CD4-positive, alpha-beta T cell treated with Interleukin-17A for 4 hours (primary cell): Measurements from ENCODE around the gene NKIRAS2.

Source experiments
- DNase-seq: peaks from one replicate; pipeline ENCODE4 v3.0.0-alpha.2; 2020; ENCODE audit warnings: mixed read lengths

Gene NKIRAS2

DNA sequence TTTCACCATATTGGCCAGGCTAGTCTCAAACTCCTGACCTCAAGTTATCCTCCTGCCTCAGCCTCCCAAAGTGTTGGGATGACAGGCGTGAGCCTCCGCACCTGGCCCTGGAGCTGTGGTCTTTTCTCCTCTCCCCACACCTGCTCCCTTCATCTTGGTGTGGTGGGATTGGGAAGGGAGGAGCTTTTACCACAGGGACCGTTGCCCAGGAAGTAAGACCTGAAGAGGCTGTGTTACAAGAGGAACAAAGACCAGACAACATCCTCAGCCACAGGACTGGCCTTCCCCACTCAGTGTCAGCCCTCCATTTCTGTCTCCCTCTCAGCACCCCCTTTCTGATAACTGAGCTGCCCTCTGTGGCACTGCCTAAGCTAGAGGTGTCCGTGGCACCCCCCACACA, 39.9 kb downstream of the NKIRAS2 start:
- no peak for DNase-seq

DNA sequence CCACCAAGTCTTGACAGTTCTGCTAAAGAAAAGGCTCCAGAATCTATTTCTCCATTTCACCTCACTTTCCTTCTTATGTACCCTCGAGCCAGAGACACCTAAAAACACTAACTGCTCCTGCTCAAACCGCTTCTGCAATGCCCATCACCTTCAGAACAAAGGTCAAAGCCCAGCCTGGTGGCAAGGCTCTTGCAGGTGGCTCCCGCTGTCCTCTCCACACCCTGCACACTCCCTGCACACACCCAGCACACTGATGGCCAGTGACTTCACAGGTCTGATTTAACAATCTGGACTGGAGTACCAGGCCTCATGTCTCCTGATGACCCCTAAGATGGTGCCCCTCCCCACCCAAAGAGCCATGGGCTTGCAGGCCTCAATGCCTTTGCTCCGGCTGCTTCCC, 40.3 kb downstream of the NKIRAS2 start:
- DNase-seq: no peak

DNA sequence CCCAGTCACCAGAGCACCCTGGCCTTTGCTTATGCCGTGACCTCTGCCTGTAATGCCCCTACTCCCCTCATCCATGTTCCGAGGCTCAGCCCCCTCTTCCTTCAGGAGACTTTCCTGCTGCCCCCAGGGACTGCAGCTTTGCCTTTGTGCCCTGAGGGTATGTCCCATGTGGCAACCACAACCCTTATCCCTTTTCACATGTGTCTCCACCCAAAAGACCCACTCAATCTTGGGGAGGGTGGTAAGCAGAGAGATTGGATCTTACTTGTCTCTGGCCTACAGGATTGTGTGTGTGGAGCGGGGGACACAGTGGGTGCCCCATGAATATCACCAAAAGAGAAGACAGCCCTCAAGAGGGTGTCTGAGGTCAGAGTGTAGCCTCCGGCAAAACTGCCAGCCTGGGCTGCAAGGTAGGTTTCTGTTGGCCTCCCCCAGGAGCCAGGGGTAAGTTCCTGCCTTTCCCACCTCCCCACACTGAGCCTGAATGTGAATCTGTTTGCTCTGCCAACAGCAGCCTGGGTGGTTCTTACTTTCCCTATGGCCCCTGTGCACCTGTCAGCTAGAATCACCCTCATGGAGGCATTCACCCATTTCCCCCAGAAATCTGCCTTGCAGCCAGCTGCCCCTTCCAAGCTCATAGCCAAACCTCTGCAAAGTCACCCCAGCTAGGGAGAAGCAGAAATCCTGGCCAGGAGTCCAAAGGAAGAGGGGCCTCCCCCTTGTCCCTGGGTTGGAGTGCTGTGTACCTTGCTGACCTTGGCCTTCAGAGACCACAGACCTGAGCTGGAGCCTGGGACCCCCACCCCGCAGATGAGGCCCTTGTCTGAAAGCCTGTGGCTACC, 42.0 kb downstream of the NKIRAS2 start:
- no peak for DNase-seq

DNA sequence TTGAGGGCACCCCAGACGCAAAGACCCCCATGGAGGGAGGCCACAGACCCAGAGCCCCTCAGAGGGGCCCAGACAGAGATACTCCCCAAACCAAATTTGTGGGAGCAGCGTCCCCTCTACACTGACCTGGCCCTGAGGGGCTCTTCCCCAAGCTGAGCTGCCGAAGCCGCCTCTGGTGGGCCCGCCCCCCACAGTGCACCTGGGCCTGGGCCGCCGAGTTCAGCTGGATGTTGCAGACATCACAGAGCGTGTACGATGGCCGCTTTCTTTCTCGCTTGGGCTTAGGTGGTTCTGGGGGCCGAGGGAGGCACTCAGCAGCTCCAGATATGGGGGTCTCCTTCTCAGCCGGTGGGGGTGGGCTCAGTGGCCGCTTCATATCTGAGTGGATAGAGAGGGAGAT, 42.8 kb downstream of the NKIRAS2 start:
- DNase-seq: no peak

DNA sequence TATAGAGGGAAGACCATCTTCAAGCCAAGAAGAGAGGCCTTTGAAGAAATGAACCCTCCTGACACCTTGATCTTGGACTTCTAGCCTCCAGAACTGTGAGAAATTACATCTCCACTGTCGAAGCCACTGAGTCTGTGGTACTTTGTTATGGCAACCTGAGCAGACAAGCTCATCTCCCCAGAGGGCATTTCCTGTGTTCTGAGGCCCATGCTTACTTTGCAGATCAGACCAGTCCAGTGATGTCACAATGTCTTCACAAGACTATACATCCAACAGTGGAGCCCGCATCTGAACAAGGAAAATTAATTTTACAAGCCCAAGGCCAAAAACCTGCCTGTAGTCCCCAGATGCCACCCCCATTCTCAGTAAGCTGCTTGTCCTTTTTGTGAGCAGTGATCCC, 45.3 kb downstream of the NKIRAS2 start:
- no peak for DNase-seq

DNA sequence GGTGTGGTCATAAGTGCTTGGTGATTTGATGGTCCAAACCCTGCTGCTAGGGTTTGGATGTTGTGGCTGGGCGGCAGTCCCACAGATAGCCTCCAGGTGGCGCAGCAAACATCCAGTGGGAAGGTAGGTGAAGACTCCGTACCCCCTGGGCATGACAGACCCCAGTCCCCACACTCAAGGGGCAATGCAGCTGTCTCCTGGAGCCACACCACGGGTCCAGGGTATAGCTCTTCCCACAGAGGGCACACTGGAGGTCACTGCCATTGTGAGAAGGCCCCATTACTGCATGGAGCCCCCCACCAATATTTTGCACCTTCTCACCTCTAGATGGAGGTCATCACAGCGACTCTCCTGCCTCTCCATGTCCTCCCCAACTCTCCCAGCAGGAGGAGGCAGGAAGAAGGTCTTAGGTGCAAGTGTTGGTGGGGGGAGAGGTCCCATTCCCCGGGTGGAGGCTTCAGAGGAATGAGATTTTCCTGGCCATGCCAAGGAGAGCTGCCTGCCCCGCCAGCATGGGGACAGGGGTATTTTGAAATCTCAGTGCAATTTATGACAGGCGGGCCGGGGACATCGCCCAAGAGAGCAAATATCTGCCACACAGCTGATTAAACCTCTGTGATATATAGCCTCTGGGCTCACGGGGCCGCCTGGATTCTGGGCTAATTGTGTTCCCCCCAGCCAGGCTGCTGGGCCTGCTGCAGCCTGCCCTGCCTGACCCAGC, 47.6 kb downstream of the NKIRAS2 start:
- peak; percentile 81 for DNase-seq

DNA sequence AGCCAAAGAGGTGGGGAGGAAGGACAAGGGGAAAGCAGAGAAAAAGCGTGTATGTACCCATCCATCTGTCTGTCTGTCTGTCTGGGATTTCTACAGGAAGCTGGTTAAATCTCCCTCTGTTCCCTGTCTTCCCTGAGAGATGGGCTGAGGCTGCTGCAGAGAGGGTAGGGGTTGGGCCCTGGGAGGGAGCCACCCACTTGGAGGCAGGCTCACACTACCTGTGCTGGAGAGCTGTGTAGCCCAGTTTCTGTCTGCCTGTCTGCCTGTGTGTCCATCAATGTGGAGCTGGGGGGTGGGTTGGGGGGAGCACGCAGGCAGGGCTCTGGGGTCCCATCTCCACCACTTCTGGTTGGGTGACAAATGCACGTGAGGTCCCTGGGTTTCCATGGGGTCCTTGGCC, 49.1 kb downstream of the NKIRAS2 start:
- DNase-seq: no peak

DNA sequence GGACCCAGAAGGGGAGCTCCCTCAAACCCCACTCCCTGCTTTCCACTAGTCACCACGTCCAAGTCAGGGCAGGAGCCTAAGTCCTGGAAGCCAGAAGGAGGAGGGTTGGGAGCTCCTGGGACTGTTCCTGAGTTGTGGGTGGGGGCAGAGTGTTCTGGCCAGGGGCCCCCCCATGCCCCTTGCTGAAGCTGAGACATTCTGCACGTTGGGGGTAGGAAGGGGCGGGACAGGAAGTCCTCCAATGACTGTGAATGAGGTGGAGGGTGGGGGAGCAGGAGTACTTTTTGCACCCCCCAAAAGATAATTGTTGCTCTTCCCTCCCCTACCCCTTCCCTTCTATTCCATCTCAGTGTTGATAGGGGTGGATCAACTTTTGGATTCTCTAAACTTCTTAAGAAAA, 51.9 kb downstream of the NKIRAS2 start:
- DNase-seq: no peak

DNA sequence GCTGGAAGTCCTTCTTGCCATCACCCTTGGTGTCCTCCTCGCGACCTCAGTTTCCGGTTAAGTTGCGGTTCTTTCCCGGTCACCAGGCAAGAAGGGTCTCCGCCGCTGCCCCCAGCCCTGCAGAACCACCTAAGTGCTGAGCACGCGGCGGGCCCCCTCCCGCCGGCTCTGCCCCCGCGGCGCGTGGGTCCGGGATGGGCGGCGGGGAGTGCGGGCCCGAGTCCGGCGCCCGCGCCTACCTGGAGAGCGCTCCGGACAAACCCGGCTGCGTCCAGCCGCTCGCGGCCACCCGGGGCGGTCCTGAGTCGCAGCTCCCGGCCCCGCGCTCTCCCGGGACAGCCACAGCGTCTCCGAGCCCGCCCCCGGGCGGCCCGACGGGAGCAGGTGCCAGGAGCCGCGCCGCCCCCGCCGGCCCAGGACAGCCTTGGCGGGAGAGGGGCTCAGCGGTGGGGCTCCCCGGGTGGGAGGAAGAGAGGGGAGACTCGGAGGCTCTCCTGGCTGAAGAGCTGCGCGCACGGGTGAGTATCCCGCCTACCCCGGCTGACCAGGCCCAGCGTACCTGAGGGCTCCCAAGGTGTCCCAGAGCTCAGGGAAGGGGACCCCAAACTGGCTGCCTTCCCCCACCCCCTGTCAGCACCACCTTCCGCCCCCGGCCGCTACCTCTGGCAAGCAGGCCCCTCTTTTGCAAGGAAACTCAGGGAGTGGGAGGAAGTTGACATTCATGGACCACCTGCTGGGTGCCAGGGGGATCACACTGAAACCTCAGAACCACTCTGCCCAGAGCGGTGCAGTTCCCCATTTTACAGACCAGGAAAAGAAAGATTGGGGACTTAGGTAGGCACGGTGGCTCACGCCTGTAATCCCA, 52.7 kb downstream of the NKIRAS2 start:
- DNase-seq: no peak
